ENCODE data around the gene CSRP3.

DNA sequence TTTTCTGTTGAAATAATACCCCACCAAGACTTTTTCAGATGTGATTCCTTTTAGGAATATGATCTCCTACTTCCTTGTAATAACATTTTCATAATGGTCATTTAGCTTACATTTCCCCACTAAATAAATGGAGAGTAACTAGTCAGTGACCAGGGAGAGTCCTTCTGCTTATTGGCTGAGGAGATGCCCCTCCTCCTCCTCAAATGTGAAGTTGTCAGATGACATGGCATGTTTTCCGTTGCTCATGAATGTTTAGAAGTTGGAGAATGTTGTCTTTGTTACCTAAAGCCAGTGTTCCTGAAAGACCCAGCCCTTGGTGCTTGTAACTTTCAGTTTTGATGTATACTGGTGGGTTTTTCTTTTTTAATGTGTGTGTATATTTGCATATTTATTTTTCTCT is 38.2 kb downstream of the CSRP3 start:
- no peak for TF ChIP-seq POLR2A (IDR thresholded peaks at IDR 0.05)
- TF ChIP-seq, protein P1, sequence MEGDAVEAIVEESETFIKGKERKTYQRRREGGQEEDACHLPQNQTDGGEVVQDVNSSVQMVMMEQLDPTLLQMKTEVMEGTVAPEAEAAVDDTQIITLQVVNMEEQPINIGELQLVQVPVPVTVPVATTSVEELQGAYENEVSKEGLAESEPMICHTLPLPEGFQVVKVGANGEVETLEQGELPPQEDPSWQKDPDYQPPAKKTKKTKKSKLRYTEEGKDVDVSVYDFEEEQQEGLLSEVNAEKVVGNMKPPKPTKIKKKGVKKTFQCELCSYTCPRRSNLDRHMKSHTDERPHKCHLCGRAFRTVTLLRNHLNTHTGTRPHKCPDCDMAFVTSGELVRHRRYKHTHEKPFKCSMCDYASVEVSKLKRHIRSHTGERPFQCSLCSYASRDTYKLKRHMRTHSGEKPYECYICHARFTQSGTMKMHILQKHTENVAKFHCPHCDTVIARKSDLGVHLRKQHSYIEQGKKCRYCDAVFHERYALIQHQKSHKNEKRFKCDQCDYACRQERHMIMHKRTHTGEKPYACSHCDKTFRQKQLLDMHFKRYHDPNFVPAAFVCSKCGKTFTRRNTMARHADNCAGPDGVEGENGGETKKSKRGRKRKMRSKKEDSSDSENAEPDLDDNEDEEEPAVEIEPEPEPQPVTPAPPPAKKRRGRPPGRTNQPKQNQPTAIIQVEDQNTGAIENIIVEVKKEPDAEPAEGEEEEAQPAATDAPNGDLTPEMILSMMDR (IDR thresholded peaks at IDR 0.05), result no peak
- no peak for TF ChIP-seq EP300 (IDR thresholded peaks at IDR 0.05)
- no peak for TF ChIP-seq POLR2AphosphoS5 (IDR thresholded peaks at IDR 0.05)

Measured in stomach (tissue), 4 donors.